Natural killer cell (primary cell): ENCODE measurements around the gene PF4V1. TPM values are rescaled to one million over a fixed set of nuclear protein-coding genes. Genes with fewer than 3 reads are reported as not detected.

Experiments used
- ATAC-seq, 3 donors: fragments of 150-1000 bp in 2 of 3; fragments of 200-7000 bp in 1 of 3; cut with Tn5 transposase; 1 replicate in 1 of 3; 2 replicates in 2 of 3; pipeline ENCODE4 v1.10.0; 2021; ENCODE audit warnings: mild to moderate bottlenecking in 2 of 3, moderate library complexity in 2 of 3
- DNase-seq, 2 donors: peaks; one replicate each; pipeline versions ENCODE4 v3.0.0 to v3.0.0-alpha.2; 2013 to 2021; ENCODE audit warnings: mixed read lengths in 1 of 2
- H3K27ac ChIP-seq: one replicate; pipeline ENCODE4 v1.5.1; 2013; ENCODE audit warnings: mild to moderate bottlenecking, low read length
- H3K27me3 ChIP-seq: one replicate; pipeline ENCODE4 v1.6.1; 2013; ENCODE audit warnings: low read length; ENCODE audit not compliant: control insufficient read depth, insufficient read depth
- H3K36me3 ChIP-seq: one replicate; pipeline ENCODE4 v1.6.1; 2013; ENCODE audit warnings: low read length; ENCODE audit not compliant: control insufficient read depth, insufficient read depth
- H3K4me1 ChIP-seq: one replicate; pipeline ENCODE4 v1.6.1; 2013; ENCODE audit warnings: low read length; ENCODE audit not compliant: control insufficient read depth, insufficient read depth
- H3K4me3 ChIP-seq: one replicate; pipeline ENCODE4 v1.5.1; 2013; ENCODE audit warnings: low read length
- H3K9me3 ChIP-seq: one replicate; pipeline ENCODE4 v1.6.1; 2013; ENCODE audit warnings: low read length; ENCODE audit not compliant: control insufficient read depth, insufficient read depth
- H3K27ac Mint-ChIP-seq, 2 donors: one replicate each; pipeline ENCODE4 v1.8.0; 2022; ENCODE audit warnings: mild to moderate bottlenecking in 2 of 2, mixed read lengths in 2 of 2, moderate library complexity in 1 of 2
- H3K27me3 Mint-ChIP-seq, 2 donors: one replicate each; pipeline ENCODE4 v1.8.0; 2022; ENCODE audit warnings: low read depth in 2 of 2, mixed read lengths in 2 of 2
- H3K36me3 Mint-ChIP-seq: one replicate; pipeline ENCODE4 v1.8.0; 2022; ENCODE audit warnings: mixed read lengths
- H3K4me1 Mint-ChIP-seq, 2 donors: one replicate each; pipeline ENCODE4 v1.8.0; 2022; ENCODE audit warnings: mixed read lengths in 2 of 2
- H3K4me3 Mint-ChIP-seq: one replicate; pipeline ENCODE4 v1.8.0; 2022; ENCODE audit warnings: mild to moderate bottlenecking, moderate library complexity, mixed read lengths
- H3K9me3 Mint-ChIP-seq, 2 donors: one replicate each; pipeline ENCODE4 v1.8.0; 2022; ENCODE audit warnings: mixed read lengths in 2 of 2
- WGBS: methylation state at CpG from one replicate; pipeline ENCODE4 v1.1.7; 2013; ENCODE audit warnings: missing lambda C conversion rate; ENCODE audit not compliant: insufficient coverage; 5-methylcytosine and 5-hydroxymethylcytosine counted together
- intact Hi-C: fragments of 100-400 bp; cut with micrococcal nuclease; formaldehyde crosslinking; loops from one replicate; pipeline ENCODE4 v1.14.2; 2022
- total RNA-seq, 4 donors: library from RNA; stranded (reverse); fragments of 120-200 nt in 1 of 4; gene quantifications; one replicate each; pipeline versions ENCODE4 v1.2.3 to v1.2.4, GENCODE V29; 2013 to 2022
- TF ChIP-seq, protein P1 (sequence below): fragments of 200-600 bp; IDR thresholded peaks from one replicate; pipeline ENCODE4 v1.8.0; 2022; ENCODE audit warnings: antibody characterized with exemption

The PF4V1 gene
- total RNA-seq, 3 donors from 2014 or later (not counting 1 experiment from before 2014, with no cell fraction given) = 3.3 to 14.9 TPM; not detected in 1

DNA sequence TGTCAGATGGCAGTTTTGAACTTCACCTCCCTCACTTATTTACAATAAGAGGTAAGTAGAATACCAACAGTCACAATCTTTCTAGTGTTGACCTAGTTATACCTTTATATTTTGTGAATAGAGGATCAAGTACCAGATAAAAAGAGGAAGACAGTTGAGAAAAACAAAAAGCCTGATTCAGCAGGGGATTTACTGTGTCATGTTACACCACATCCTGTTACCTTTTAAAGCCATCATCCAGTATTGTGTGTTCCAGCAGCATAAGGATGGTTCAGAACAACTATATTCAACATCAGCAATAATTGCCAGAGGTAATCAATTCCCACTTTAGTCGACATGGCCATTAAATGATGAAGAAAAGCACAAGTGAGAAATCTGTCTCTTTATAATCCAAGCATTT lies 38.0 kb upstream of the PF4V1 start:
- WGBS = no CpG with 5 or more reads among the region's 1 CpG
- intact Hi-C loops = no loop called here
- H3K4me3 Mint-ChIP-seq = no peak overlapping the region
- TF ChIP-seq, protein P1, sequence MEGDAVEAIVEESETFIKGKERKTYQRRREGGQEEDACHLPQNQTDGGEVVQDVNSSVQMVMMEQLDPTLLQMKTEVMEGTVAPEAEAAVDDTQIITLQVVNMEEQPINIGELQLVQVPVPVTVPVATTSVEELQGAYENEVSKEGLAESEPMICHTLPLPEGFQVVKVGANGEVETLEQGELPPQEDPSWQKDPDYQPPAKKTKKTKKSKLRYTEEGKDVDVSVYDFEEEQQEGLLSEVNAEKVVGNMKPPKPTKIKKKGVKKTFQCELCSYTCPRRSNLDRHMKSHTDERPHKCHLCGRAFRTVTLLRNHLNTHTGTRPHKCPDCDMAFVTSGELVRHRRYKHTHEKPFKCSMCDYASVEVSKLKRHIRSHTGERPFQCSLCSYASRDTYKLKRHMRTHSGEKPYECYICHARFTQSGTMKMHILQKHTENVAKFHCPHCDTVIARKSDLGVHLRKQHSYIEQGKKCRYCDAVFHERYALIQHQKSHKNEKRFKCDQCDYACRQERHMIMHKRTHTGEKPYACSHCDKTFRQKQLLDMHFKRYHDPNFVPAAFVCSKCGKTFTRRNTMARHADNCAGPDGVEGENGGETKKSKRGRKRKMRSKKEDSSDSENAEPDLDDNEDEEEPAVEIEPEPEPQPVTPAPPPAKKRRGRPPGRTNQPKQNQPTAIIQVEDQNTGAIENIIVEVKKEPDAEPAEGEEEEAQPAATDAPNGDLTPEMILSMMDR = no peak
- no peaks in the 10 kb centered on the region for H3K36me3 ChIP-seq
- no peaks in the 10 kb centered on the region for H3K4me1 ChIP-seq
- ATAC-seq (peak in 1 of 3 donors; percentile 46), DNase-seq (no peak)
- no peaks in the 10 kb centered on the region for H3K9me3 ChIP-seq
- H3K27me3 ChIP-seq = no peaks in the 10 kb centered on the region
- H3K36me3 Mint-ChIP-seq = no peaks in the 10 kb centered on the region
- no peak overlapping the region for H3K27ac Mint-ChIP-seq
- no peak overlapping the region for H3K4me3 ChIP-seq
- peaks cover 11 to 12% of the 10 kb centered on the region in 2 donors for H3K9me3 Mint-ChIP-seq
- no peaks in the 10 kb centered on the region for H3K4me1 Mint-ChIP-seq
- H3K27me3 Mint-ChIP-seq = no peaks in the 10 kb centered on the region
- H3K27ac ChIP-seq = no peak overlapping the region

DNA sequence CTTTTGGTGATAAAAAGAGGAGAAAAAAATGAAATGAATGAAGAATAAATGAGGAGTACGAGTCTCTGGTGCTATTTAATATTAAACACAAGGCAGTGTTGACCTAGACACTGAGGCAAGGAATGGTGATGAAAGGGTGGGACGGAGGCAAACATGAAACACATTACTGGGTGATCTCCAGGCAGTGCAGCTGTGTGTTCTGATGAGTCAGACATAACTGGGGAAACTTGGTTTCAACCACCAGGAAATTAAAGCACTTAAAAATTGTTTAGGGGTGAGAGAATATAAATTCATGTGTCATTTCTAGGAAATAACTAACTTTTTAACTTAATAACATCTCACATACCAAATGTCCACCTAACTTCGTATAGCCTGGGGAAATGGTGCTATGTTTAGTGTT lies 36.3 kb upstream of the PF4V1 start:
- H3K36me3 ChIP-seq = no peaks in the 10 kb centered on the region
- no peak for DNase-seq
- Mint-ChIP-seq H3K27me3 (no peaks in the 10 kb centered on the region), H3K27ac (no peak overlapping the region), H3K4me3 (no peak overlapping the region), H3K4me1 (no peaks in the 10 kb centered on the region), H3K36me3 (no peaks in the 10 kb centered on the region), H3K9me3 (peaks cover 9 to 11% of the 10 kb centered on the region in 2 donors)
- no peaks in the 10 kb centered on the region for H3K27me3 ChIP-seq
- no peak for ATAC-seq
- TF ChIP-seq, protein P1 = no peak
- H3K4me1 ChIP-seq = no peaks in the 10 kb centered on the region
- H3K9me3 ChIP-seq = no peaks in the 10 kb centered on the region
- no peak overlapping the region for H3K4me3 ChIP-seq
- 42% methylated on average over 2 of the region's 3 CpGs for WGBS
- no peak overlapping the region for H3K27ac ChIP-seq
- intact Hi-C loops = no loop called here

DNA sequence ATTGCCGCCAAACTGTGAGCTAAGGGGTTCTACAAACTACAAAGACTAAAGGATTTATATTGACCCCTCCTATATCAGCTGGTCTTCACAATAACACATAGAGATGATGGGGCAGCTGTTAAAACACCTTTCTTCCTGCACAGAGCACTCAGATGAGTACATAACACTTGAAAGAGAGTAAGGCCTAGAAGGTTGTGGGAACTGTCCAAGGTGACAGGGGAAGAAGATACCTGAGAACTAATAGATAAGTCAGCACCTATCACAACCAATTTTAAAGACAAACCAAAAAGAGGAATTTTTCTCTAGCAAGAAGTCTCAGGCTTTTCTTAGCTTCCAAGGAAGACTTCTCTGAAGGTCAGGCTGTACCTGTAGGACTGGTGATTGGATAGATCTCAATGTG lies 35.8 kb upstream of the PF4V1 start:
- H3K36me3 Mint-ChIP-seq = no peaks in the 10 kb centered on the region
- TF ChIP-seq, protein P1 = no peak
- H3K27ac ChIP-seq = no peak overlapping the region
- ATAC-seq = no peak
- no peaks in the 10 kb centered on the region for H3K4me1 Mint-ChIP-seq
- no peak for DNase-seq
- no peaks in the 10 kb centered on the region for H3K27me3 ChIP-seq
- intact Hi-C loops = no loop called here
- H3K4me3 Mint-ChIP-seq = no peak overlapping the region
- H3K36me3 ChIP-seq = no peaks in the 10 kb centered on the region
- 88% methylated on average over 1 of the region's 1 CpG for WGBS
- H3K4me3 ChIP-seq = no peak overlapping the region
- H3K9me3 Mint-ChIP-seq = peaks cover 11 to 13% of the 10 kb centered on the region in 2 donors
- no peaks in the 10 kb centered on the region for H3K9me3 ChIP-seq
- no peaks in the 10 kb centered on the region for H3K27me3 Mint-ChIP-seq
- H3K27ac Mint-ChIP-seq = no peak overlapping the region
- no peaks in the 10 kb centered on the region for H3K4me1 ChIP-seq

DNA sequence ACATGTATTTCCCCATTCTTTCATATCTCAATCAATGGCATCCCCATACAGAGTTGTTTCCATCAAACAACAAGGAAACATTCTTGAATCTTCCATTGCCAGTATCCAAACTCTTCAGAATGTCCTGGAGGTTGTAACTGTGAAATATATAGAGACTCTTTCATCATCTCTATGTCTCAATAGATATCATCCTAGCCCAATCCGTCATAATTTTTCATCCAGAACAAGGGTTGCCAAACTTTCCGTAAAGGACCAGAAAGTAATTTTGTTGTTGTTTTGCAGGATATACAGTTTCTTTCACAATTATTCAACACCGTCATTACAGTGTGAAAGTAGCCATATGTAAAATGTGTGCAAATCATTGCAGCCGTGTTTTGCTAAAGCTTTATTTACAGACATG lies 31.8 kb upstream of the PF4V1 start:
- ATAC-seq = no peak
- TF ChIP-seq, protein P1 = no peak
- Histone ChIP-seq H3K4me3 (no peak overlapping the region), H3K27me3 (no peaks in the 10 kb centered on the region), H3K36me3 (no peaks in the 10 kb centered on the region), H3K9me3 (no peaks in the 10 kb centered on the region), H3K4me1 (no peaks in the 10 kb centered on the region), H3K27ac (no peak overlapping the region)
- WGBS = 88% methylated on average over 2 of the region's 4 CpGs
- Mint-ChIP-seq H3K4me3 (no peak overlapping the region), H3K27me3 (no peaks in the 10 kb centered on the region), H3K4me1 (no peaks in the 10 kb centered on the region), H3K36me3 (no peaks in the 10 kb centered on the region), H3K9me3 (peaks cover 4 to 12% of the 10 kb centered on the region in 2 donors), H3K27ac (no peak overlapping the region)
- no peak for DNase-seq
- intact Hi-C loops = no loop called here
